Aorta (tissue), 5 donors: Measurements from ENCODE around the gene CHAMP1. TPM values are rescaled to one million over a fixed set of nuclear protein-coding genes. Genes with fewer than 3 reads are reported as not detected.
A peak's percentile ranks its signal among the peaks of the same experiment; 100 is the strongest.

ENCODE experiments used
- ATAC-seq: fragments of 200-7000 bp; cut with Tn5 transposase; one replicate; pipeline ENCODE4 v1.9.1; 2022; ENCODE audit warnings: moderate library complexity; ENCODE audit not compliant: low FRiP score
- DNase-seq, 2 donors: peaks; one replicate each; pipeline ENCODE4 v3.0.0-alpha.2; 2020
- H3K27ac ChIP-seq, 2 donors: one replicate each; pipeline ENCODE4 v1.5.1; 2013; ENCODE audit warnings: low read length in 2 of 2, mild to moderate bottlenecking in 2 of 2, moderate library complexity in 2 of 2, control low read depth in 1 of 2, inconsistent platforms in 1 of 2, low read depth in 1 of 2
- H3K27me3 ChIP-seq, 2 donors: one replicate each; pipeline ENCODE4 v1.6.1; 2013; ENCODE audit warnings: control low read depth in 1 of 2, low read length in 1 of 2, mild to moderate bottlenecking in 1 of 2, moderate library complexity in 1 of 2; ENCODE audit not compliant: insufficient read depth in 2 of 2, control insufficient read depth in 1 of 2
- H3K36me3 ChIP-seq, 2 donors: one replicate each; pipeline ENCODE4 v1.6.1; 2013; ENCODE audit warnings: control low read depth in 1 of 2, low read length in 1 of 2, mild to moderate bottlenecking in 1 of 2; ENCODE audit not compliant: insufficient read depth in 2 of 2, control insufficient read depth in 1 of 2
- H3K4me1 ChIP-seq, 2 donors: one replicate each; pipeline ENCODE4 v1.6.1; 2013; ENCODE audit warnings: low read length in 2 of 2, control low read depth in 1 of 2, mild to moderate bottlenecking in 1 of 2, moderate library complexity in 1 of 2; ENCODE audit not compliant: insufficient read depth in 2 of 2, control insufficient read depth in 1 of 2
- H3K4me3 ChIP-seq, 2 donors: one replicate each; pipeline ENCODE4 v1.5.1; 2013; ENCODE audit warnings: low read length in 2 of 2, control low read depth in 1 of 2, mild to moderate bottlenecking in 1 of 2
- H3K9me3 ChIP-seq: one replicate; pipeline ENCODE4 v1.6.1; 2013; ENCODE audit warnings: mild to moderate bottlenecking, low read length; ENCODE audit not compliant: control insufficient read depth
- WGBS, 2 donors: extraction: QIAGEN DNeasy Blood & Tissue Kit; methylation state at CpG; one replicate each; pipeline ENCODE4 v1.1.7; 2013; 5-methylcytosine and 5-hydroxymethylcytosine counted together
- intact Hi-C, 2 donors: fragments of 100-400 bp; cut with DNase I; formaldehyde crosslinking; loops; one replicate each; pipeline versions ENCODE4 v1.14.2 to v1.15.0; 2022
- long read RNA-seq, 2 donors: library from polyadenylated mRNA; unstranded; transcript quantifications; one replicate each; pipeline ENCODE4 v2.0.0, GENCODE V29; 2020 to 2021
- polyA plus RNA-seq, 2 donors: library from polyadenylated mRNA; stranded (reverse); fragments of 200-250 nt; gene quantifications; one replicate each; pipeline ENCODE4 v1.2.3, GENCODE V29; 2013
- total RNA-seq, 2 donors: library from RNA; stranded (reverse); fragmentation: NEBNext Ultra II Directional; extraction: Animal tissue kit (Norgen Biotek cat#: 25700); gene quantifications; one replicate each; pipeline ENCODE4 v1.2.1, GENCODE V29; 2021
- donor health status: healthy with polysubstance abuse.
- donor health status: Bipolar disorder and iron deficiency.
- donor health status: DM: no; HTN: no; CAD: no.
- donor health status: DM: no; HTN: no; CAD: no.
- donor health status: DM: yes; HTN: yes; CAD: no.

The CHAMP1 gene, protein sequence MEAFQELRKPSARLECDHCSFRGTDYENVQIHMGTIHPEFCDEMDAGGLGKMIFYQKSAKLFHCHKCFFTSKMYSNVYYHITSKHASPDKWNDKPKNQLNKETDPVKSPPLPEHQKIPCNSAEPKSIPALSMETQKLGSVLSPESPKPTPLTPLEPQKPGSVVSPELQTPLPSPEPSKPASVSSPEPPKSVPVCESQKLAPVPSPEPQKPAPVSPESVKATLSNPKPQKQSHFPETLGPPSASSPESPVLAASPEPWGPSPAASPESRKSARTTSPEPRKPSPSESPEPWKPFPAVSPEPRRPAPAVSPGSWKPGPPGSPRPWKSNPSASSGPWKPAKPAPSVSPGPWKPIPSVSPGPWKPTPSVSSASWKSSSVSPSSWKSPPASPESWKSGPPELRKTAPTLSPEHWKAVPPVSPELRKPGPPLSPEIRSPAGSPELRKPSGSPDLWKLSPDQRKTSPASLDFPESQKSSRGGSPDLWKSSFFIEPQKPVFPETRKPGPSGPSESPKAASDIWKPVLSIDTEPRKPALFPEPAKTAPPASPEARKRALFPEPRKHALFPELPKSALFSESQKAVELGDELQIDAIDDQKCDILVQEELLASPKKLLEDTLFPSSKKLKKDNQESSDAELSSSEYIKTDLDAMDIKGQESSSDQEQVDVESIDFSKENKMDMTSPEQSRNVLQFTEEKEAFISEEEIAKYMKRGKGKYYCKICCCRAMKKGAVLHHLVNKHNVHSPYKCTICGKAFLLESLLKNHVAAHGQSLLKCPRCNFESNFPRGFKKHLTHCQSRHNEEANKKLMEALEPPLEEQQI
- total RNA-seq (10 to 100 TPM; 15.5 to 16.4 TPM), polyA plus RNA-seq (1 to 10 TPM; 5.2 to 6.5 TPM)
- long read RNA-seq, donor 1, partial matches to known transcripts = 1 of 2 reads
- long read RNA-seq, donor 1, other reads (novel, unspliced or antisense) = 0 of 2 reads
- long read RNA-seq, donor 2, partial matches to known transcripts = 0 of 2 reads
- long read RNA-seq, donor 2, other reads (novel, unspliced or antisense) = 0 of 2 reads

- H3K36me3 ChIP-seq = no peaks in the 10 kb centered on the region
- ATAC-seq (peak; percentile 98), DNase-seq (peak; percentile 98 to 99)
- peak within 1 kb of the TSS; percentile 46 to 87 for H3K27ac ChIP-seq
- intact Hi-C loops = no loop called here
- 0% methylated on average over 99 to 107 of the region's 107 CpGs for WGBS, 2 donors
- no peaks in the 10 kb centered on the region for H3K4me1 ChIP-seq
- no peaks in the 10 kb centered on the region for H3K27me3 ChIP-seq
- peak within 1 kb of the TSS; percentile 84 to 89 for H3K4me3 ChIP-seq
- H3K9me3 ChIP-seq = no peaks in the 10 kb centered on the region
Observed at GRCh38 chr13:114314074-114314912, at the start of gene CHAMP1. Gene CHAMP1, plus strand, starts transcription at chr13:114314503. Its CDS starts 9,340 bp downstream, at chr13:114323843.

GRCh38 chr13:114264886-114265611 is 49.3 kb upstream of the CHAMP1 start:
- DNase-seq (no peak), ATAC-seq (no peak)
- Histone ChIP-seq H3K9me3 (no peaks in the 10 kb centered on the region), H3K27me3 (no peaks in the 10 kb centered on the region), H3K4me3 (no peak overlapping the region), H3K27ac (no peak overlapping the region), H3K4me1 (no peaks in the 10 kb centered on the region), H3K36me3 (peaks cover 13 to 17% of the 10 kb centered on the region in 2 donors)
- intact Hi-C loops = no loop called here
- WGBS, 2 donors = 73 to 75% methylated on average over 8 of the region's 8 CpGs

GRCh38 chr13:114266241-114266640 is 48.1 kb upstream of the CHAMP1 start:
- Histone ChIP-seq H3K27me3 (no peaks in the 10 kb centered on the region), H3K36me3 (peaks cover 12 to 13% of the 10 kb centered on the region in 2 donors), H3K4me3 (no peak overlapping the region), H3K9me3 (no peaks in the 10 kb centered on the region), H3K27ac (no peak overlapping the region), H3K4me1 (no peaks in the 10 kb centered on the region)
- no peak for DNase-seq
- 95 to 96% methylated on average over 5 of the region's 5 CpGs for WGBS, 2 donors
- no peak for ATAC-seq
- intact Hi-C loops = no loop called here

DNA sequence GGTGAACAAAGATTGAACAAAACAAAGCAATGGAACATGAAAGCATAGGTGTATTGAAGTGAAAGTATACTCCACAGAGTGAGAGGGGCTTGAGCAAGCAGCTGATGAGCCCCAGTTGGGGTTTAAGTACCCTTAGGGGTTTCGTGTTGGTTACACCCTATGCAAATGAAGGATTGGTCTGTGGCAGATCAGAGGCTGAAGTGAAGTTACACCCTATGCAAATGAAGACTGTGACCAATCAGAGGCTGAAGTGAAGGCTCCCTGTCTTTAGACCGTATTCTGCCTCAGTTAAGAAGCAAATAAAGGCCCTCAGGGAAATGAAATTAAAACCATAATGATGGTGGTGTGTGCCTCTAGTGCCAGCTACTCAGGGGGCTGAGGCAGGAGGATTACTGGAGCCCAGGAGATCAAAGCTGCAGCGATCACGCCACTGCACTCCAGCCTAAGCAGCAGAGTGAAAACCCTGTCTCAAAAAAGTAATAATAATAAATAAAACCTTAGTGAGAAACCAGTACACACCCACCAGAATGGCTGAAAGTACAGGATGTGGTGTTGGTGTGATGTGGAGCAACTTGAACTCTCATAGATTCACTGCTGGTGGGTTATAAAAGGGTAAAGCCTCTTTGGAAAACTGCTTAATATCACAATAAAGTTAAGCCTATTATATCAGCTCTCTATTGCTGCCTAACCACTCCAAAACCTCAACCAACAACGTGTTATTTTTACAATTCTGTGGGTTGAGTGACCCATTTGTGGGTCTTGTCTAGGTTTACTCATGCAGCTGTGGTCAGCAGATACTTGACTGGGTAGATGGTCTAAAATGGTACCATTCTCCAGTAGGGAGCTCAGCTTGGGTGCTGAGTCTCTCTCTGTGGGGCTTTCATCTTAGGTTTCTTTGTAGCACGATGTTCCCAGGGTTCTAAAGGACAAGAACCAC is 45.7 kb upstream of the CHAMP1 start:
- no peaks in the 10 kb centered on the region for H3K27me3 ChIP-seq
- no peak overlapping the region for H3K27ac ChIP-seq
- intact Hi-C loops = no loop called here
- 95% methylated on average over 6 of the region's 6 CpGs for WGBS, 2 donors
- peaks cover 9% of the 10 kb centered on the region in 2 donors for H3K36me3 ChIP-seq
- H3K9me3 ChIP-seq = no peaks in the 10 kb centered on the region
- no peak for DNase-seq
- no peak overlapping the region for H3K4me3 ChIP-seq
- no peak for ATAC-seq
- no peaks in the 10 kb centered on the region for H3K4me1 ChIP-seq

DNA sequence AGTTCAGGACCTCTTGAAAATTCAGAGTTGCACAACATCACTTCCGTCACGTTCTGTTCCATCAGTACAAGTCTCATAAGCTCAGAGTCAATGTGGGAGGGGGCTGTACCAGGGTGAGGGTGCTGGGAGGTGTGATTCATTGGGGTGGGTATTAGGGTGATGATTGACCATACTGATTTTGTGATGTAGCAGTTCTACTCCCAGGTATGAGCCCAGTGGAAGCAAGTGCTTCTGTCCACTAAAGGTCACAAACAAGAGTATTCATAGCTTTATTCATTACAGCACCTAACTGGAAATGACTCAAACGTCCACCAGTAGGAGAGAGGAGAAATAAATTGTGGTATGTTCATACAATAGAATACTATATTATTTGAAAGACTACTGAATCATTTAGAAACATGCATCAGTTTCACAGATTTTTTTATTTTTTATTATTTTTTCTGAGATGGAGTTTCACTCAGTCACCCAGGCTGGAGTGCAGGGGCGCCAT is 45.0 kb upstream of the CHAMP1 start:
- no peak for DNase-seq
- ATAC-seq = no peak
- peaks cover 9% of the 10 kb centered on the region in 2 donors for H3K36me3 ChIP-seq
- no peaks in the 10 kb centered on the region for H3K27me3 ChIP-seq
- no peaks in the 10 kb centered on the region for H3K9me3 ChIP-seq
- 88 to 90% methylated on average over 4 of the region's 4 CpGs for WGBS, 2 donors
- no peak overlapping the region for H3K27ac ChIP-seq
- no peak overlapping the region for H3K4me3 ChIP-seq
- intact Hi-C loops = no loop called here
- no peaks in the 10 kb centered on the region for H3K4me1 ChIP-seq

DNA sequence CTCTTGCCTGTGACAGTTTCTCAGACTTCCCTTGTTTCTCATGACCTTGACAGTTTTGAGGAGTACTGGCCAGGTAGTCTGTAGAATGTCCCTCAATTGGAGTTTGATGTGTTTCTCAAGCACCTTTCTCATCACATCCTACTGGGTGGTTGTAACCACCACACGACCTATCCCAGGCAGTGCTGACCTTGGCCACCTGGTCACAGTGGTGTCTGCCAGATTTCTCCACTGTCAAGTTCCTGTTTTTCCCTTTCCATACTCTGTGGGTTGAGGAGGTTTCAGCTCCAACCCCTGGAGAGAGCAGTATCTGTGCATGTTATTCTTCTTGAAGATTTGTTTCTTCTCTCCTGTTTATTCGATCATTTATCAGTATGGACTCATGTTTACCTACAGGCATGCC is 41.3 kb upstream of the CHAMP1 start:
- no peak for ATAC-seq
- peaks cover 8 to 9% of the 10 kb centered on the region in 2 donors for H3K36me3 ChIP-seq
- WGBS, 2 donors = 77 to 85% methylated on average over 2 of the region's 2 CpGs

DNA sequence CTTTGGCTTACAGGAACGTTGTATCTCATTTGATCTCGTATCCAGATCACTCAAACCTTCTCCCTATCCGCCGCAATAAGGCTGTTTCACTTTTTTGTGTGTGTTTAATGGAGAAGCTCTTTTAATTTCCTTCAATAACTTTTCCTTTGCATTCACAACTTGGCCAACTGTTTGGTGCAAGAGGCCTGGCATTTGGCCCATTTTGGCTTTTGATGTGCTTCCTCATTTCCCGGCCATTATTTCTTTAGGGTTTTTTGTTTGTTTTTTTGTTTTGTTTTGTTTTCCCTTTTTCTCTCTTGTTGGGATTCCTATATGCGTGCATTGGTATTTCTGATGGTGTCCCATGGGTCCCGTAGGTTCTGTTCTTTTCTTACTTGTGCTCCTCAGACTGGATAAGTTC is 39.0 kb upstream of the CHAMP1 start:
- DNase-seq (no peak), ATAC-seq (no peak)
- intact Hi-C loops = no loop called here
- H3K36me3 ChIP-seq = peaks cover 3% of the 10 kb centered on the region in 2 donors
- 89% methylated on average over 7 of the region's 7 CpGs for WGBS, 2 donors
- H3K4me1 ChIP-seq = no peaks in the 10 kb centered on the region
- no peaks in the 10 kb centered on the region for H3K9me3 ChIP-seq
- no peak overlapping the region for H3K27ac ChIP-seq
- no peak overlapping the region for H3K4me3 ChIP-seq
- H3K27me3 ChIP-seq = no peaks in the 10 kb centered on the region

More for the DNA sequence above, 41.3 kb upstream of the CHAMP1 start:
- intact Hi-C loops = no loop called here
- no peak for DNase-seq
- Histone ChIP-seq H3K27me3 (no peaks in the 10 kb centered on the region), H3K9me3 (no peaks in the 10 kb centered on the region), H3K27ac (no peak overlapping the region), H3K4me1 (no peaks in the 10 kb centered on the region), H3K4me3 (no peak overlapping the region)
